22Rv1 (cell line): ENCODE data around the gene MIF.

Experiments used
- CTCF ChIP-seq: fragments of 450-650 bp; IDR thresholded peaks from 2 replicates; pipeline ENCODE4 v1.5.1; 2017; ENCODE audit warnings: mild to moderate bottlenecking
- ZFX ChIP-seq: fragments of 450-650 bp; IDR thresholded peaks from 2 replicates; pipeline ENCODE4 v1.6.1; 2017; ENCODE audit warnings: antibody characterized with exemption, borderline replicate concordance

GRCh38 chr22:23898006-23898974 lies 4.1 kb downstream of the MIF start:
- TF ChIP-seq CTCF (no peak), ZFX (no peak)
